HEK293 (cell line): ENCODE measurements around the gene PACRGL.

ENCODE experiments used
- CTCF ChIP-seq: fragments of 450-650 bp; formaldehyde crosslinking; IDR thresholded peaks from 2 replicates; pipeline ENCODE4 v1.5.1; 2016; ENCODE audit warnings: missing biosample characterization, missing genetic modification characterization
- ZNF23 ChIP-seq: fragments of 450-650 bp; formaldehyde crosslinking; IDR thresholded peaks from 2 replicates; pipeline ENCODE4 v1.5.1; 2016; ENCODE audit warnings: missing biosample characterization, missing genetic modification characterization, borderline replicate concordance
- ZNF239 ChIP-seq: fragments of 450-650 bp; formaldehyde crosslinking; IDR thresholded peaks from 2 replicates; pipeline ENCODE4 v1.5.1; 2016; ENCODE audit warnings: missing biosample characterization, missing genetic modification characterization
- ZNF610 ChIP-seq: fragments of 450-650 bp; formaldehyde crosslinking; IDR thresholded peaks from 2 replicates; pipeline ENCODE4 v1.5.1; 2016; ENCODE audit warnings: missing biosample characterization, missing genetic modification characterization, borderline replicate concordance

- TF ChIP-seq CTCF (tag by site-specific recombination) (no peak), ZNF23 (tag by site-specific recombination) (no peak), ZNF610 (tag by site-specific recombination) (no peak), ZNF239 (tag by site-specific recombination) (no peak)
Observed at GRCh38 chr4:20723463-20723862, 23.2 kb downstream of the PACRGL start.
